Motor neuron (in vitro differentiated cells): ENCODE results near the gene GLT6D1. TPM values are rescaled to one million over a fixed set of nuclear protein-coding genes. Genes with fewer than 3 reads are reported as not detected.
"Not testable (repeated sequence)": the region's sequence is repeated elsewhere in the genome, so short reads cannot be mapped to it uniquely, and the experiment has no call there.

Experiments used
- ATAC-seq, 8 experiments: fragments of 200-7000 bp; cut with Tn5 transposase; replicated peaks in 6 of 8; 2 replicates each; pipeline ENCODE4 v1.8.0; 2021; ENCODE audit warnings: mild to moderate bottlenecking in 8 of 8, moderate library complexity in 8 of 8
- H3K27ac ChIP-seq, 2 donors: fragments of 250-450 bp; sonication (Bioruptor Pico); 2 replicates each; pipeline ENCODE4 v1.9.0; 2021; ENCODE audit warnings: antibody characterized with exemption in 2 of 2, mild to moderate bottlenecking in 2 of 2, moderate library complexity in 1 of 2
- H3K4me1 ChIP-seq, 2 donors: fragments of 250-450 bp; sonication (Bioruptor Pico); replicated peaks in 1 of 2; 2 replicates each; pipeline ENCODE4 v1.6.1; 2021; ENCODE audit warnings: antibody characterized with exemption in 2 of 2, mild to moderate bottlenecking in 2 of 2, moderate library complexity in 1 of 2
- H3K4me3 ChIP-seq, 5 donors: fragments of 250-450 bp; sonication (Bioruptor Pico); 2 replicates each; pipeline ENCODE4 v1.9.0; 2021; ENCODE audit warnings: antibody characterized with exemption in 5 of 5, mild to moderate bottlenecking in 5 of 5, moderate library complexity in 4 of 5
- WGBS, 10 experiments: fragments of 450-650 bp; shearing (Covaris generic); methylation state at CpG; one replicate each; pipeline ENCODE4 v1.0.0; 2022; 5-methylcytosine and 5-hydroxymethylcytosine counted together
- in situ Hi-C, 9 experiments: fragments of 400-800 bp; cut with MboI; loops; one replicate each; pipeline ENCODE4 v1.15.0; 2021; ENCODE audit warnings: low sequenced_read_pairs in 9 of 9, low pct_unique_long_range_greater_than_20kb in 2 of 9; ENCODE audit not compliant: unreplicated experiment in 9 of 9
- total RNA-seq, 8 experiments: library from RNA; unstranded; fragments of 300-600 nt; gene quantifications; 2 replicates each; pipeline versions ENCODE4 v1.2.3 to v1.2.4, GENCODE V29; 2022

The GLT6D1 gene
- total RNA-seq, 8 experiments from 2014 or later, result not detected

GRCh38 chr9:135641047-135641446, 1.7 kb upstream of the GLT6D1 start:
- H3K27ac ChIP-seq, result no peak overlapping the region
- in situ Hi-C loops, result no loop called here
- no peaks in the 10 kb centered on the region for H3K4me1 ChIP-seq
- 17 to 97% (median 82%) methylated on average over 1 to 7 of the region's 7 CpGs for WGBS, 10 experiments
- H3K4me3 ChIP-seq, result no peak overlapping the region
- no peak for ATAC-seq

DNA sequence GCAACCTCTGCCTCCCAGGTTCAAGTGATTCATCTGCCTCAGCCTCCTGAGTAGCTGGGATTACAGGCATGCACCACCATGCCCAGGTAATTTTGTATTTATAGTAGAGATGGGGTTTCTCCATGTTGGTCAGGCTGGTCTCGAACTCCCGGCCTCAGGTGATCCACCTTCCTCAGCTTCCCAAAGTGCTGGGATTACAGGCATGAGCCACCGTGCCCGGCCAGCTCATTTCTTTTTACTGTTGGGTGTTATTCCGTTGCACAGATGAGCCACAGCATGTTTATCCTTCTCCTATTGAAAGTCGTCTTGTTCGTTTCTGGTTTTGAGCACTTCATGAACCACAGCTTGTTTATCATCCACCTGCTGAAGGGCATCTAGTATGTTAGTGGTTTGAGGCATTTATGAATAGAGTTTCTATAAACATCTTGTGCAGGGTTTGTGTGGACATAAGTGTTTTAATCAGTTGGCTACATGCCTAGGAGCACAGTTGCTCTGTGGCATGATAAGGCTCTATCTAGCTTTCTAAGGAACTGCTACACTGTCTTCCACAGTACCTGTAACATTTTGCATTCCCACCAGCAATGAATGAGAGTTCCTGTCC, 2.3 kb downstream of the GLT6D1 start:
- H3K4me1 ChIP-seq, H3K4me3 ChIP-seq, ATAC-seq, in situ Hi-C loops, H3K27ac ChIP-seq: not testable (repeated sequence)
- 30 to 100% (median 85%) methylated on average over 1 to 7 of the region's 7 CpGs; no CpG with 5 or more reads in 5 of the 10 experiments for WGBS, 10 experiments

DNA sequence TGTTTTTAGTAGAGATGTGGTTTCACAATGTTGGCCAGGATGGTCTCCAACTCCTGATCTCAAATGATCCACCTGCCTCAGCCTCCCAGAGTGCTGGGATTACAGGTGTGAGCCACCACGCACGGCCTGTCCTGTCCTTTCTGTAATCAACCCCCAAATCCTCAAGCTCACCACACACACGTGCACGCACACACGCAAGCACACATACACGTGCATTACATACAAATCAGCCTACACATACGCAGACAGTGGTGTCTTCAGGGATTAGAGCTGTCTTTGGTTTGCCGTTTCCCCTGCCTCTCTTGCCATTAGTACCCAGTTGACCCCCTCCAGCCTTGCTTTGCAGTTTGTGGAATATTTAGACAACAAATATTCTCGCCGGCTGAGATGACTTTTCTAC, 6.5 kb downstream of the GLT6D1 start:
- in situ Hi-C loops, result no loop called here
- 20 to 100% (median 82%) methylated on average over 1 to 10 of the region's 10 CpGs for WGBS, 10 experiments

DNA sequence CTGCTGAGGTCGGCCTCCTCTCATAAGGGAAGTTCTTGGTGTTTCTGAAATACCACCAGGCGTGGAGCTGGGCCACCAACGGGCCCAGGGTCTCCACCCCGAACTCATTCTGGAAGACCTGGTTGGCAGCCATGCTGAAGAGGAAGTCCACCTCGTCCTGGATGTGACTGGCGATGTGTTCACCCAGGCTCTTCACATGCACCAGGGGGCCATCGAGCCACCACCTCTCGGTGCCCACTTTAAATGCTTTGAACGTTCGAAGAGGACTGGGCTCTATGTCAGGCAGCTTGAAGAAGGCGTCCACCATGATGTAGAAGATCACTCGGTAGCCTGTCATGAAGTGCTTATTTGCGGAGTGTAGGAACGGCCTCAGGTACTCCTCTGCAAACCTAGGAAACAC, 15.1 kb downstream of the GLT6D1 start:
- 33 to 80% (median 73%) methylated on average over 1 to 6 of the region's 14 CpGs; no CpG with 5 or more reads in 3 of the 10 experiments for WGBS, 10 experiments
- Histone ChIP-seq H3K4me1 (no peaks in the 10 kb centered on the region), H3K27ac (no peak overlapping the region), H3K4me3 (no peak overlapping the region)
- ATAC-seq, result no peak
- in situ Hi-C loops, result loop anchor here in 1 of 9 experiments (25.0 kb wide), 1 partner anchor 313 kb away; no protein-coding TSS in a partner anchor

More for the DNA sequence above, 6.5 kb downstream of the GLT6D1 start:
- no peak overlapping the region for H3K27ac ChIP-seq
- no peaks in the 10 kb centered on the region for H3K4me1 ChIP-seq
- ATAC-seq, result no peak
- H3K4me3 ChIP-seq, result no peak overlapping the region

GRCh38 chr9:135622415-135623020, 16.8 kb downstream of the GLT6D1 start:
- no peak overlapping the region for H3K27ac ChIP-seq
- 0 to 83% (median 67%) methylated on average over 1 to 7 of the region's 11 CpGs; no CpG with 5 or more reads in 3 of the 10 experiments for WGBS, 10 experiments
- H3K4me3 ChIP-seq, result no peak overlapping the region
- no peaks in the 10 kb centered on the region for H3K4me1 ChIP-seq
- ATAC-seq, result no peak
- in situ Hi-C loops, result loop anchor here in 1 of 9 experiments (25.0 kb wide), 1 partner anchor 315 kb away; no protein-coding TSS in a partner anchor

- Histone ChIP-seq H3K4me3 (no peak overlapping the region), H3K27ac (no peak overlapping the region), H3K4me1 (no peaks in the 10 kb centered on the region)
- in situ Hi-C loops, result loop anchor here in 1 of 9 experiments (25.0 kb wide), 1 partner anchor 317 kb away; no protein-coding TSS in a partner anchor
- ATAC-seq, result no peak
- 0 to 89% (median 72%) methylated on average over 1 to 7 of the region's 7 CpGs for WGBS, 10 experiments
Observed at GRCh38 chr9:135620558-135620957, 18.8 kb downstream of the GLT6D1 start.

DNA sequence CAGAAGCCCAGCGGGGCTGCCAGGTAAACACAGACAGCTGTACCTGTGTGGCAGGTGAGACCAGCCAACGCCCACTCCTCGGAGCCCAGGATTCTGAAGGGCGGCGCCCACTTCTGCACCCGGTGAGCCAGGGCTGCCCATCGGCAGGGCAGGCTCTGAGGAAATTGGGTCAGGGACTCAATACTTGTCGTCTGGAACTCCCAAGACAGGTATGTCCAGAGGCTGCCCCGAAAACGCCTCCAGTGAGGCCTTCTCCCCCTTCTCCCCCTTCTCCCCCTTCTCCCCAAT, 19.8 kb downstream of the GLT6D1 start:
- 50 to 96% methylated on average over 2 to 5 of the region's 10 CpGs; no CpG with 5 or more reads in 8 of the 10 experiments for WGBS, 10 experiments
- in situ Hi-C loops, result loop anchor here in 1 of 9 experiments (25.0 kb wide), 1 partner anchor 318 kb away; no protein-coding TSS in a partner anchor
- no peak for ATAC-seq
- no peak overlapping the region for H3K4me3 ChIP-seq
- H3K27ac ChIP-seq, result no peak overlapping the region
- no peaks in the 10 kb centered on the region for H3K4me1 ChIP-seq

DNA sequence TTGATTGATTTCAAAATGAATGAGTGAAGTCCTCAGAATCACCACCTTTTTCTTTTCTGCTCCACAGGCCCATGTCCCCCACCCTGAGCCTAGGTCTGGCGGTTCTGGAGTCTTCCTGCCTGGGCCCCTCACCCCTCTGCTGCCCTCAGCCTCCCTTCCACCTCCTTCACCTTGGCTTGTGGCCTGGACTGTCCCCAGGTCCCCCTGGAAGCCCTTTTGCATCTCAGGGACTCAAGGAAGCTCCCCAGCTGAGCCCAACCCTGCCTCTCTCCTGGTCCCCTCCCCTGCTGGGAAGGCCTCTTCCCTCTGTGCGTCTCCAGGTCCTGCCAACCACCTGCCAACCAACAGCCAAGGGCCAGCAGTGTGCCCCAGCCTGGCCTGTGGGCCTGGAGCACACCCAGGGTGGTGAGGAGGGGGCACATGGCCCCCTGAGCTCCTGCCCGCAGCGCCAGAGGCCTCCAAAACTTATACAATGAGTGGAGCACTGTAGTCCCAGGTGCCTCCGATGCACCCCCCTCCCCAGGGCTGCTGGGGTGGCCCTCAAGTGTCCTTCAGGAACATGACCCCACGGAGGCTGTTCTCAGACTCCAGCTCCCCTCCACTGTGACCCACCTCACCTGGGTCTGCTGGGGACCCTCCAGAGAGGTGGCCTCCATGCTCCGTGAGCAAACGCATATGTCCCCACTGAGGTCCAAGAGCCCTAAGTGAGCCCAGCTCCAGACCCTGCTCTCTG, 20.3 kb downstream of the GLT6D1 start:
- H3K27ac ChIP-seq, result no peak overlapping the region
- no peak for ATAC-seq
- no peak overlapping the region for H3K4me3 ChIP-seq
- in situ Hi-C loops, result loop anchor here in 1 of 9 experiments (25.0 kb wide), 1 partner anchor 318 kb away; no protein-coding TSS in a partner anchor
- H3K4me1 ChIP-seq, result no peaks in the 10 kb centered on the region
- WGBS, 10 experiments, result 20 to 88% (median 68%) methylated on average over 1 to 3 of the region's 8 CpGs; no CpG with 5 or more reads in 6 of the 10 experiments

DNA sequence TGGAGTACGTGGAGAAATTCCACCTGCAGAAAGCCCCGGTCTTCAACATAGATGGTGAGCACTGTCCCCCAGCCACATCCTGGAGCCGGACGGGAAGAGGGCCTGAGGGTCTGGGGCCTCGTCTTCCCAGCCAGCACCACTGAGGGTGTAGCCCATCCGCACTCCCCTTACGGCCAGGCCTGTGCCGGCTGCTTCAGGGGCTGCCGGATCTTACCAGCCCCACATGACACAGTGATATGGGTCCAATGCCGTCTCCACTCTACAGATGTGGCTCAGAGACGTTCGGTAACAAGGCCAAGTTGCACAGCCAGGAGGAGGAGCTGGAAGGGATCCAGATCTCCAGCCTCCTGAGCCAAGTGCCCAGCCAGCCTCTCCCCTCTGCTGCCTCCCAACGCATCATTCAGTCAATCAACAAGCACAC, 21.3 kb downstream of the GLT6D1 start:
- H3K4me3 ChIP-seq, result no peak overlapping the region
- 40 to 100% (median 80%) methylated on average over 1 to 6 of the region's 13 CpGs; no CpG with 5 or more reads in 5 of the 10 experiments for WGBS, 10 experiments
- in situ Hi-C loops, result loop anchor here in 1 of 9 experiments (25.0 kb wide), 1 partner anchor 319 kb away; no protein-coding TSS in a partner anchor
- ATAC-seq, result no peak
- H3K4me1 ChIP-seq, result no peaks in the 10 kb centered on the region
- H3K27ac ChIP-seq, result no peak overlapping the region

- in situ Hi-C loops, result loop anchor here in 1 of 9 experiments (25.0 kb wide), 1 partner anchor 320 kb away; no protein-coding TSS in a partner anchor
- Histone ChIP-seq H3K27ac (no peak overlapping the region), H3K4me1 (no peaks in the 10 kb centered on the region), H3K4me3 (no peak overlapping the region)
- WGBS, 10 experiments, result 59 to 87% (median 75%) methylated on average over 2 to 4 of the region's 13 CpGs; no CpG with 5 or more reads in 6 of the 10 experiments
- ATAC-seq, result no peak
Observed at GRCh38 chr9:135617538-135617900, 21.8 kb downstream of the GLT6D1 start.

GRCh38 chr9:135616619-135617537, 22.5 kb downstream of the GLT6D1 start:
- Histone ChIP-seq H3K27ac (no peak overlapping the region), H3K4me3 (no peak overlapping the region), H3K4me1 (no peaks in the 10 kb centered on the region)
- in situ Hi-C loops, result loop anchor here in 1 of 9 experiments (25.0 kb wide), 1 partner anchor 320 kb away; no protein-coding TSS in a partner anchor
- peak in 5 of 8 experiments; percentile 42 to 83 (median 53) for ATAC-seq
- WGBS, 10 experiments, result 0 to 85% (median 72%) methylated on average over 1 to 15 of the region's 34 CpGs; no CpG with 5 or more reads in 4 of the 10 experiments
